Stimulated activated CD8-positive, alpha-beta memory T cell treated with anti-CD3 and anti-CD28 coated beads, Interleukin-12 subunit alpha, Interleukin-12 subunit beta, amount 100 ng/mL, for 24 hours (primary cell): ENCODE measurements around the gene NAT8L.
"Not testable (repeated sequence)": the region's sequence is repeated elsewhere in the genome, so short reads cannot be mapped to it uniquely, and the experiment has no call there.

Experiments used
- DNase-seq: peaks from one replicate; pipeline ENCODE4 v3.0.0-alpha.2; 2020; ENCODE audit errors: extremely low read depth

The NAT8L gene, protein sequence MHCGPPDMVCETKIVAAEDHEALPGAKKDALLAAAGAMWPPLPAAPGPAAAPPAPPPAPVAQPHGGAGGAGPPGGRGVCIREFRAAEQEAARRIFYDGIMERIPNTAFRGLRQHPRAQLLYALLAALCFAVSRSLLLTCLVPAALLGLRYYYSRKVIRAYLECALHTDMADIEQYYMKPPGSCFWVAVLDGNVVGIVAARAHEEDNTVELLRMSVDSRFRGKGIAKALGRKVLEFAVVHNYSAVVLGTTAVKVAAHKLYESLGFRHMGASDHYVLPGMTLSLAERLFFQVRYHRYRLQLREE

GRCh38 chr4:2059046-2059725 is at the start of gene NAT8L:
TSS of gene NAT8L (plus strand) at chr4:2059327. CDS start at chr4:2059512, 185 bp downstream.
- DNase-seq = no peak

GRCh38 chr4:2009651-2010233 is 49.4 kb upstream of the NAT8L start:
- peak; percentile 9 for DNase-seq

- no peak for DNase-seq
Measured at GRCh38 chr4:2011583-2011982, 47.5 kb upstream of the NAT8L start.

DNA sequence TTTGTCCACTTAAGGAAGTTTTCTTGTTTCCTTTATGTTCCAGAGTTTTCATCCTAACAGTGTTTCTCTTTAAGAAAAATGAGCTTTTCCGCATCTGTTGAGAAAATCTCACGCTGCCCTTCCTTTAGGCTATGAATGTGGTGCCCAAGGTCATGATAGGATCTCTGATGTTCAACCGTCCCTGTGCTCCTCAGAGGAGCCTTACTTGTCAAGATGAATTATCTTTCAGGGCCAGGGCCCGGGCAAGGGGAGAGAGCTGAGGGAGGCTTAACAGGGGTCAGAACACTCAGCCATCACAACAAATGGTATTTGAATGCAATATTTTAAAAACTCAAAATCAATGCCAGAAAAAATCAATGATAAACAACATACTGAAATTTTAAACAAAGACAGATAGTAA is 44.1 kb upstream of the NAT8L start:
- DNase-seq = no peak

DNA sequence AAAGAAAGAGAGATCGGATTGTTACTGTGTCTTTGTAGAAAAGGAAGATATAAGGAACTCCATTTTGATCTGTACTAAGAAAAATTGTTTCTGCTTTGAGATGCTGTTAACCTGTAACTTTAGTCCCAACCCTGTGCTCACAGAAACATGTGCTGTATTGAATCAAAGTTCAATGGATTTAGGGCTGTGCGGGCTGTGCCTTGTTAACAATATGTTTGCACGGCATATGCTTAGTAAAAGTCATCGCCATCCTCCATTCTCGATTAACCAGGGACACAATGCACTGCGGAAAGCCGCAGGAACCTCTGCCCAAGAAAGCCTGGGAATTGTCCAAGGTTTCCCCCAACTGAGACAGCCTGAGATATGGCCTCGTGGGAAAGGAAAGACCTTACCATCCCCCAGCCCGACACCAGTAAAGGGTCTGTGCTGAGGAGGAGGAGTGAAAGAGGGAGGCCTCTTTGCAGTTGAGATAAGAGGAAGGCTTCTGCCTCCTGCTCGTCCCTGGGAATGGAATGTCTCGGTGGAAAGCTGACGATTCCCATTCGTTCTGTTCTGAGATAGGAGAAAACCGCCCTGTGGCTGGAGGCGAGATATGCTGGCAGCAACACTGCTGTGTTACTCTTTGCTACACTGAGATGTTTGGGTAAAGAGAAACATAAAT is 37.6 kb upstream of the NAT8L start:
- not testable (repeated sequence) for DNase-seq

- no peak for DNase-seq
Measured at GRCh38 chr4:2024683-2025082, 34.4 kb upstream of the NAT8L start.

DNA sequence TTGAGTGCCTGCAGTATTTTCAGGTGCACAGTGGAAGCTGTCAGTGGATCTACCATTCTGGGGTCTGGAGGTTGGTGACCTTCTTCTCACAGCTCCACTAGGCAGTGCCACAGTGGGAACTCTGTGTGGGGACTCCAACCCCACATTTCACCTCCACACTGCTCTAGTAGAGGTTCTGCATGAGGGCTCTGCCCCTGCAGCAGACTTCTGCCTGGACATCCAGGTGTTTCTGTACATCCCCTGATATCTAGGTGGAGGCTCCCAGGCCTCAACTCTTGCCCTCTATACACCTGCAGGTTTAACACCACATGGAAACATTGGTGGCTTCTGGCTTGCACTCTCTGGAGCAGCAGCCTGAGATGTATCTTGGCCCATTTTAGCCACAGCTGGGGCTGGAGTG is 33.3 kb upstream of the NAT8L start:
- DNase-seq = no peak

DNA sequence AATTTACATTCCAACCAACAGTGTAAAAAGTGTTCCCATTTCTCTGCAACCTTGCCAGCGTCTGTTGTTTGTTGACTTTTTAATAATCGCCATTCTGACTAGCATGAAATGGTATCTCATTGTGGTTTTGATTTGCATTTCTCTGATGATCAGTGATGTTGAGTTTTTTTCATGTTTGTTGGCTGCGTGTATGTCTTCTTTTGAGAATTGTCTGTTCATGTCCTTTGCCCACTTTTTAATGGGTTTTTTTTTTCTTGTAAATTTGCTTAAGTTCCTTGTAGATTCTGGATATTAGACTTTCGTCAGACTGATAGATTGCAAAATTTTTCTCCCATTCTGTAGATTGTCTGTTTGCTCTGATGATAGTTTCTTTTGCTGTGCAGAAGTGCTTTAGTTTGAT is 32.0 kb upstream of the NAT8L start:
- not testable (repeated sequence) for DNase-seq

GRCh38 chr4:2031161-2031560 is 28.0 kb upstream of the NAT8L start:
- DNase-seq = not testable (repeated sequence)

GRCh38 chr4:2036327-2036726 is 22.8 kb upstream of the NAT8L start:
- no peak for DNase-seq

- no peak for DNase-seq
Measured at GRCh38 chr4:2036866-2037265, 22.3 kb upstream of the NAT8L start.

GRCh38 chr4:2040391-2041238 is 18.5 kb upstream of the NAT8L start:
- no peak for DNase-seq

DNA sequence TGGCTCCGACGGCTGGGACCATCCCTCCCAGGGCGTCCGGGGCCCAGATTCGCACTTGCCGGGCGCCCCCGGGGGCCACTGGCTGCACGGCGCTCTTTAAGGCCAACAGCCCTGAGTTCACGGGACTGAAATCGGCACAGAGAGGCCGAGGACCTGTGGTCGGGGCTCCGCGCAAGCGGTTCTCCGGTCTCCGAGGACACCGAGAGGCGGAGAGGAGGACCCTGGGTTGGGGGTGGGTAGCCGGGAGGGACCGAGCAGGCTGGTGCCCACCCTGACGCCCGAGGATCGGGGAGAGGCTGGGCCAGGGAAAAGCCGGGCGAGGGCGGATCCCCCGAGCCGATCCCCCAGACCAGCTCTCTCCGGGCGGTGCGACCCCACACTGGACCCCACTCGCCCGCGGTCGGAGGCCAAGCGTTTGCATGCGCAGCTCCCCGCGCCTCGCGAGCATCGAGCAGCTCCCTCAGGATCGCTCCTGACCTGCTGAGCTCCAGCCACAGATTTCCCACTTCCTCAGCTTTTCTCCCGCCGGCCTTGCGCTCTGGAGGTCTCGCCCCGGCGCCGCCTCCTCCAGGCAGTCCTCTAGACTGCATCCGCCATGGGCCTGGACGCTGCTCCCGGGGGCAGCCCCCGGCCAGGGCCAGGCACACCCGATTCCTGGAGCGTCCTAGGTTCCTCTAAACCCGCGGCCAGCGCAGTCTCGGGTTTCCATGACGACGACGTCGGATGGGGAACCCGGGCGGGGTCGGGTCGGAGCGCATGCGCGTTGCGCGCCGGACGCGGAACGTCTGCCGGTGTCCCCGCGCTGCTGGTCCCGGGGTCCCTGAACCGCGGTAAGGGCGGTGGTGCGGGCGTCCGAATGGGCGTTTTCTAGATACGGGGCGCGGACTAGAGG is 17.6 kb upstream of the NAT8L start:
- DNase-seq = peak; percentile 69

DNA sequence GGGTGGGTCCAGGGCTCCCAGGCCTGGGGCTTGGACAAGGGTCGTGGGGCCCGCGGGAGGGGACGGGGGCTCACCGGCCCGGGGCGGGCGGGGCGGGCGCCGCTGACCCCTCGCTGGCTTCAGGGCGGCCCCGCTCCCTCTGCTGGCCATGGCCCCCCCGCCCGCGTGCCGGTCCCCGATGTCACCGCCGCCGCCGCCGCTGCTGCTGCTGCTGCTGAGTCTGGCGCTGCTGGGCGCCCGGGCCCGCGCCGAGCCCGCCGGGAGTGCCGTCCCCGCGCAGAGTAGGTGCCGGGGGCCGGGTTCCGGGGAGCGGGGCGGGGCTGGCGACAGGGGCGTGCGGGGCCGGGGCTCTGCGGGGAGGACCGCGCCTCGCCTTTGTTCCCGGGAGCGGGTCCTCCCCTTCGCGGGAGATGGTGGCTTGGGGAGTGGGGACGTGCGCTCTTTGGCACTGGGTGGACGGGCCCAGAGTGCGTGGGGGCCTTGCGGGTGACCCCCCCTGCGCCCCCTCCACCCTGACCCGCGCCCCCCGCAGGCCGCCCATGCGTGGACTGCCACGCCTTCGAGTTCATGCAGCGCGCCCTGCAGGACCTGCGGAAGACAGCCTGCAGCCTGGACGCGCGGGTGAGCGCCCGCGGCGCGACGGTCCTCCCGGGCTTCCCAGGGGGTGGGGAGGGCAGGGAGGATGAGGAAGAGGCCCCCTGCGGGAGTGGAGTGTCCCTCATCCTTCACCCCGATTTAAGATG is 16.8 kb upstream of the NAT8L start:
- no peak for DNase-seq

GRCh38 chr4:2042947-2043395 is 16.2 kb upstream of the NAT8L start:
- no peak for DNase-seq

- DNase-seq = no peak
Measured at GRCh38 chr4:2043396-2044118, 15.6 kb upstream of the NAT8L start.

DNA sequence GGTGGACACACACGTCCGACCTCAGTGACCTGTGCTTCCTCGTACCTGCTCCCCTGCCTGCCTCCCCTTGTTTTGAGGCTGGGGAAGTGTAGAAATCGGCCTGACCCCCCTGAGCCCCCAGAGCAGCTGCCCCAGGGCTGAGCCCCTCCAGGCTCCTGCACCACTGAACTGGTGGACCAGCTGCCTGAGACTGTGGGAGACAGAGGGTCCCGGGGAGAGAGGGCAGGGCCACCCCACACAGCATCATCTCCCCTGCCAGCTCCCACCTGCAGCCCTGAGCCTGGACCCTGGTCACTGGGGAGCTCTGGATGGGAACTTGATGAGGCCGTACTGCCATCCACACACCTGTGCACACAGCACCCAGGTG is 15.0 kb upstream of the NAT8L start:
- no peak for DNase-seq

DNA sequence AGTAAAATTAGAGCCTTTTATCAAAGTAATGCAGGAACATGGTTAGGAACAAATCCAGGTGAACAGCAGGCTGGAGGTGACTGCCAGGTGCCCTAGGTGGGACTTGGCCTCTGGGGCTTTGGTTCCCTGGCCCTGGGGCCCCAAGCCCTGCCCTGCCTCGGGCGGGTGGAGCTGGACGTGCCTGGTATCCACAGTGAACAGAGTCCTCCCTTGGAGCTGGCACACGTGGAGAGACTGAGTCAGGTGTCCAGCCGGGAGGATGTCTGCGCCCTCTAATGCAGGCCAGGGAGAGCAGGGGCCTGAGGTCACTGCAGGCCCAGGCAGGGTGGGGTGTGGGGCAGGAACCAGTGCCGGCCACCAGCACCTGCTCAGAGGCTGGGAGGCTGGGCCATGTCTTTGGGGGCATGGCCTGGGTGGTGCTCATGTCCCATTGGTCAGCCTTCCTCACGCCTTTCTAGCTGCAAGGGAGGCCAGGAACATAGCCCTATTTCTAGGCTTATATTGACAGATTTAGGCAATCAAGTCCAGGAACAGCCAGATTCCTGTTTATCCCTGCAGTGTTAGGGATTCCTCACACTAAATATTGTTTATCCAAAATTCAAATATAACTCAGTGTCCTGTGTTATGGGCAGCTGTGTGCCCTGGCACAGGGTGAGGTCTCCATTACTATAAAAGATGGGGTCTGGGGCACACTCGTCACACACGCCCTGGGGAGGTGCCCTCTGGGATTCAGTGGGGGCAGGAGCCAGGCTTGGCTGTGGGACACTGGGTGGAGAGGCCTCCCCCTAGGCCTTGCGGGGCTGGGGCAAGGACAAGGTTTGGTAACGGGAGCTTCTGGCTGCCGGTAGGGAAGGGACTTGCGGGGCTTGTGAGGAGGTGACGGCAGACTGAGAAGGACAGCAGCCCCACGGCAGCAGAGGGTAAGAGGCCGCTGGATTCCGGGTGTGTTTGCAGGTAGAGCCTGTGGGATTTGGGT is 14.3 kb upstream of the NAT8L start:
- DNase-seq = no peak
